Skeletal muscle cell (primary cell): Measurements from ENCODE around the gene CREB5.

Source experiments
- DNase-seq: peaks from one replicate; pipeline ENCODE4 v3.0.0-alpha.2; 2010; ENCODE audit warnings: low read depth
- H3K4me3 ChIP-seq: 2 replicates; pipeline ENCODE4 v1.5.1; 2011; ENCODE audit warnings: low read depth, mild to moderate bottlenecking, control low read depth, low read length, moderate library complexity

Gene CREB5

DNA sequence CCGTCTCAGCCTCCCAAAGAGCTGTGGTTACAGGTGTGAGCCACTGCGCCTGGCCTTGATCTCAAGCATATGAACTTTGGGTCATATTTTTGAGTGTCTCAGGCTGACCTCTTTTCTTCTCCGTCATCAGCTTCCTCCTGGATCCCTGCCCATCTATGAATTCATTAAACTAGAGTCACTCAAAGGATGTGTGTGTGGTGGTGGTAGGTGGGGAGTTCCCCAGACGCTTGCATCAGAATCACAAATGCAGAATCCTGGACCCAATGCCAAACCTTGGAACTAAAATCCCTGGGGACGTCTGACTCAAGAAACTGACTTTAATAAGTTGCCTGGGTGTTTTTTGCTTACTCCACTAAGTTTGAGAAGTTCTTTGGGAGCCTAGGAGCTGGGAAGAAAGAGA lies 6.7 kb upstream of the CREB5 start:
- peak; percentile 99 for DNase-seq
- H3K4me3 ChIP-seq: no peak overlapping the region

GRCh38 chr7:28406192-28406591 lies 6.1 kb upstream of the CREB5 start:
- no peak for DNase-seq
- no peak overlapping the region for H3K4me3 ChIP-seq

DNA sequence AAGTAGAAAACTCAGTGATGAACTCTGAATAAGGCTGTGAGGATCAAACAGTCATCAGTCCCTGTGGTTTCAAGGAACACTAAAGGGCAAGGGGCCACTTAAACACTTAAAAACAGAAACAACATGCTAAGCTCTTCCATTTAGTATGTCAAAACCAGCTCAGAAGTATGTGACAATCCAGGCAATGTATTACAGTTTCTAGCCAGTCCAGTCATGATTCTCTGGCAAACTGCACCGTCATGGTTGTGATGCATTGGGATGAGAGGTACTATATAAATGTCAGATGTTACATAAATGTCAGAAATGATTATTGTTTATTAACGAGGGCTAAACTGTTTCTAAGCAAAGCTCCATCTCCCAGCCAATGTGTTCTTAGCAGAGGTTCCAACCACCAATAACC lies 4.7 kb upstream of the CREB5 start:
- H3K4me3 ChIP-seq: no peak overlapping the region
- peak; percentile 77 for DNase-seq

GRCh38 chr7:28408105-28408959 lies 4.0 kb upstream of the CREB5 start:
- DNase-seq: peak; percentile 64
- H3K4me3 ChIP-seq: no peak overlapping the region

DNA sequence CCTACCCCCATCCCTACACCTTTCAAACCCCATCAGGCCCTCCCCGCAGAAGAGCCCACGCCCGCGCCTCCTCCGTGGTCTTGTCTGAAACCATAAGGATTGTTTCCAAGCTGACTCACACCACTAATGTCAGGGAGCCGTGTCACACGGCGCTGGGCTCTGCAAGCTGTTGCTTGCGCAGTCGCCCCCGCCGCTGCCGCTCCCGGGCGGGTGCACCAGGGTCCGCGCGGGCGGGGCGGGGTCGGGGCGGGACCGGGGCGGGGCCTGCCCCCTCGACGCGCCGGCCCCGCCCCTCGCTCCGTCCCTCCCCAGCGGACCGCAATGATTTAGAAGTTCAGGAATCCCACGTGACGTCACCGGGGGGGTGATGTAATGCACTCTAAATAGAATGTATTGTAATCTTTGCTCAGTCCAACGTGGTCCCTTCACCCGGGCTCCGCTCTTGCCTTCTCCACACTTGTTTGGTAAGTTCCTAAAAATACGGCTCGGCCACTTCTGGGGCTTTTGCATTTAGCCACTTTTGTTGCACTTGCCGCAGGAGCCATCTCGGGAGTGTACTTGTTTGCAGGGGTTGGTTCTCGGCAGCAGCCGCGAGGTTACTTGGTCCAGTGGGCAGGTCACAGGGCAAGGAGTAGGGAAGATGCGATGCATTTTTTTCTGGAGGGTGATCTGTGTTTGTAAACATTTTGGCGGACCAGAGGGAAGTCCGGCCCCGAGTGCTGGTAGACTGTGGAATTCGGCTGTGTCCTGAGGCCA lies 3.2 kb upstream of the CREB5 start:
- peak overlapping the region; percentile 67 for H3K4me3 ChIP-seq
- peak; percentile 93 for DNase-seq

- H3K4me3 ChIP-seq: peak overlapping the region; percentile 67
- no peak for DNase-seq
Measured at GRCh38 chr7:28409716-28410627, 2.3 kb upstream of the CREB5 start.

GRCh38 chr7:28410628-28411531 lies 1.4 kb upstream of the CREB5 start:
- H3K4me3 ChIP-seq: peak overlapping the region; percentile 67
- DNase-seq: peak; percentile 79

DNA sequence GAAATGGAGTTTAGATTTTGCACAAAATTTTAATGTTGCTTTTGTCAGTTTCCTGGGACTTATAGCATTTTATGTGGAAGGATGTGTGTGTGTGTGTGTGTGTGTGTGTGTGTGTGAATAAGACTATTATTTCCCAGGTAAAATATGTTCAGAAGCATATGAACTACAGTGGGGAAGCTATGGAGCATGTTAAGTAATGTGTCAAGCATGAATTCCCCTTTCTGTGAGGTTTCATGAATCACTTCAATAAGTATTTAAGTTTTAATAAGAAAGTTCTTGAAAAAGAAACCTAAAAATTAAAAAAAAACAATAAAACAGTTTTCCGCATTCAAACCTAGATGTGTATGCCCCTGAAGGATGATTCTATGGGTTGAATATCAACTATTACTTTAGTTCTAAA lies 693 bp downstream of the CREB5 start:
- no peak overlapping the region for H3K4me3 ChIP-seq
- no peak for DNase-seq

DNA sequence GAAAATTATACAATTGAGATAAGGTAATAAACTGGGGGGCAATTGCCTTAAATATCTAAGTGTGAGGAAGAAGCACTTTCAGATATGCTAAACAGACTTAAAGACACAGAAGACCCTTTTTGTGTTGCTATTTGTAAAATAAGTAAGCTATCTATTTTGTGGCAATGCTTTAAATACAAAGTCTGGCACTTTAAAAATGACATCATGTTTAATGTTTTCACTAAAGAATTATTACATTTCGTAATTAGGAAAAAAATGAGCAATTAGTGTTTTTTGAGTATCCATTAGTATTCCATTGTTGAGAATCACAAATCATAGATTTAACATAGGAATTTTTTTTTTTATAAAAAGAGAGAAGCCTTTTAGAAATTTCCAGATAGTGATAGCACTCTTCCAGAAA lies 2.1 kb downstream of the CREB5 start:
- no peak for DNase-seq
- no peak overlapping the region for H3K4me3 ChIP-seq

DNA sequence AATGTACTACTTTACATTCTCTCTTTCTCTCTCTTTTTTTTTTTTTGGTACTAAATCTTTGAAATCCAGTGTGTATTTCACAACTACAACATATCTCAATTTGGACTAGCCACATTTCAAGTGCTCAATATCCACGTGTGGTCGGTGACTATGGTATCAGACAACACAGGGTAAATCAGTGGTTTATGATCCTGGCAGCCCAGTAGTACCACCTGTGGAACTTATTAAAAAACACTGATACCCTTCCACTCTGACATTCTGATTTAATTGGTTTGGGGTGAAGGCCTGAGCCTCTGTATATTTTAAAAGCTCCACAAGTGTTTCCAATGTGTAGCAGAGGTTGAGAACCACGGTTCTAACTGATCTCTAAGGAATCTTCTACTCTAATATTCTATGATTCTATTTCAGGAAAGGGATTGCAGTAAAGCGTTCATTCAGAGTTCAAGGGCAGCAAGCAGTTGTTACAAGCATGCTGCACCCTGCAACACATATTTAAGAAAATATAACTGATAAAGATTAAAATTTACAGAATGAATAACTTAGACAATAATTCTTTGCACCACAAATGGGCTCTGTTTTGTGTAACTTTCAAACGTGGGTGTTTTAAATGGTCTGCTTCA lies 5.1 kb downstream of the CREB5 start:
- H3K4me3 ChIP-seq: no peak overlapping the region
- DNase-seq: no peak

GRCh38 chr7:28418311-28418710 lies 6.0 kb downstream of the CREB5 start:
- no peak overlapping the region for H3K4me3 ChIP-seq
- no peak for DNase-seq

DNA sequence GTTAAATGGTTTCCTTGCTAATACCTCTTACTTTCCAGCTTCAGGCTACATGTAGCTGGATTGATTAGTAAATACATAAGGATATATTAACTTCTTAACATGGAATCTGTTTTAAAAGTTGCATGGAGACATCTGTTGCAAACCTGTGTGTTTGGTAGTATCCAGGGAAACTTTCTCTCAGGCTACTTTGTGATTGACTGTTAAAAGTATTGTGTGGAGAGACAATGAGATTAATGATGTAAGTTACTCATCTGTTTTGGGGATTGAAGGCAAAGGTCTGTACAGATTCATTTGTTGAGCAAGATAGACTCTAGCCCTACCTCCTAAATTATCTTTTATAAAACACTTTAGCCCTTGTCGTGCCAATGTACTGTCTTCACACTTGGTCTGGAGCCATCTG lies 6.6 kb downstream of the CREB5 start:
- no peak overlapping the region for H3K4me3 ChIP-seq

DNA sequence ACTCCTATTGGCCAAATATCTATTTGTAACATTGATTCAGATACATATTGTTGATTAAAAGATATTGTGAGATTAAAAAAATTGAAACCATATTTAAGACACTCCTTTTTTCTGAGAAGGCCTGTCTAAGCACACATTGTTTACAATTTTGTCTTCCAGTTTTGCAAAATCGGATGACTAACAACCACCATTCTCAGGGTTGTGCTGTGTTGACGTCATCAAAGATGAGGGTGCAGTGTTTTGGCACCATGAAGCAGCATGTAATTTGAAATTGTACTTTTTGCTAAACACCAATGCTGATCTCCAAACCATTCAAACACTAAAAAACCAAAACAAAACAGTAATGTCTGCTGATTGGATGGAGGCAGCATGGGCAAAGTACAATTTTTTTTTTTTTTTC lies 7.4 kb downstream of the CREB5 start:
- DNase-seq: peak; percentile 82

More for the DNA sequence above, 6.6 kb downstream of the CREB5 start:
- no peak for DNase-seq

GRCh38 chr7:28423112-28423511 lies 10.8 kb downstream of the CREB5 start:
- H3K4me3 ChIP-seq: no peak overlapping the region
- no peak for DNase-seq

More for the DNA sequence above, 7.4 kb downstream of the CREB5 start:
- no peak overlapping the region for H3K4me3 ChIP-seq

DNA sequence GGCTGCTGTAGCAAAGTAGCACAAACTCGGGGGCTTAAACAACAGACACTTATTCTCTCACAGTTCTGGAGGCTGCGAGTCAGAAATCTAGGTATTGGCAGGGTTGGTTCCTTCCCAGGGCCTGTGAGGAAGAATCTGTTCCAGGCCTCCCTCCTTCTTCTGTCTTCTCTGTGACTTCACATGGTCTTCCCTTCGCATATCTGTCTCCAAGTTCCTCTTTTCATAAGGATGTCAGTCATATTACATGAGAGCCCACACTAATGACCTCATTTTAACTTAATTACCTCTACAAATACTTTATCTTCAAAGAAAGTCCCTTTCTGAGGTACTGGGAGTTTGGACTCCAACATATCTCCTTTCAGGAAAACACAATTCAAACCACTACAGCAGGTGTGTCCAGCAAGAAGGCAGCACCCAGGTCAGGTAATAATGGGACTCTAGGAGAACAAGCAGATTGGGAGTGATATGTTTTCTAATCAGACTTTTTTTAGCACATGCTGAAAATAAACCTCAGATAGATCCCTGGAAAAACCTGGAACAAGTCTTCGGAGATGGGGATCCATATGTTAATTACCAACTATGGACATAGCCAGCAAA lies 11.7 kb downstream of the CREB5 start:
- H3K4me3 ChIP-seq: no peak overlapping the region
- DNase-seq: no peak

DNA sequence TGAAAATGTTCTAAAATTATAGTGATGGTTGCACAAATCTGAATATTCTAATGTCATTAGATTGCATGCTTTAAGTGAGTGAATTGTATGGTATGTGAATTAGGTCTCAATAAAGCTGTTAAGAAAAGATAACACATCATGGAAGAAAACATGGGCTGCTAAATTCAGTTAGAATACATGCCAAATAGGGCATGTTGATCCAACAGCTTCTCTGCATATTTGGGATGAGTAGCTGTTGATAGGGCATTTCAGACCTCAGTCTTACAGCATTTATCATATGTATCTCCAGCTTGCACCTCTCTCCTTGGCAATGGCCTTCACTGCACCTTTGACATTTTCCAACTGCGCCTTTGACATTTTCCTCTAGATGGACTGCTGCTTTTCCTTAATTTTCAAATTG lies 13.2 kb downstream of the CREB5 start:
- DNase-seq: no peak
- no peak overlapping the region for H3K4me3 ChIP-seq

- no peak for DNase-seq
- no peak overlapping the region for H3K4me3 ChIP-seq
Measured at GRCh38 chr7:28427236-28427635, 14.9 kb downstream of the CREB5 start.

DNA sequence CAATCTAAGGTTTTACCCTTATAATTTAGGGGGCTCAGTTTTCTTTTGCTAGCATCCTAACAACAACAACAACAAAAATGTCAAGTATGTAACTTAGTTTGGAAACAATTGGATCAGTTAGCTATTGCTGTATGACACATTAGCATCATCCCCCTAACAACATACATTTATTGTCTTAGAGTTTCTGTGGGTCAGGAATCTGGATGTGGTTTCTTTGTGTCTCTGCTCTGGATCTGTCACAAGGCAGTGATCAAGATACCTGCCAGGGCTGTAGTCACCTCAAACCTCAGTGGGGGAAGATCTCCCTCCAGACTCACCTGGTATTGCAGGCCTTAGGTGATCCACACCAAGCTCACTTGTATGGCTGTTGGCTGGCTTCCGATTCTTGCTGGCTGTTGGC lies 18.3 kb downstream of the CREB5 start:
- no peak overlapping the region for H3K4me3 ChIP-seq
- no peak for DNase-seq
